CD1c-positive myeloid dendritic cell (primary cell): ENCODE measurements around the gene AOC3.
"Not testable (repeated sequence)": the region's sequence is repeated elsewhere in the genome, so short reads cannot be mapped to it uniquely, and the experiment has no call there.

Experiments used
- DNase-seq: peaks from one replicate; pipeline ENCODE4 v3.0.0-alpha.2; 2016; ENCODE audit errors: extremely low spot score

AOC3 gene

GRCh38 chr17:42844761-42845555 lies 6.0 kb upstream of the AOC3 start:
- no peak for DNase-seq

GRCh38 chr17:42845556-42845917 lies 5.5 kb upstream of the AOC3 start:
- no peak for DNase-seq

GRCh38 chr17:42845918-42846593 lies 4.9 kb upstream of the AOC3 start:
- no peak for DNase-seq

GRCh38 chr17:42846594-42847280 lies 4.3 kb upstream of the AOC3 start:
- no peak for DNase-seq

- DNase-seq = no peak
These were observed 2.9 kb upstream of the AOC3 start for GRCh38 chr17:42848093-42848492.

- DNase-seq = no peak
These were observed 2.0 kb upstream of the AOC3 start for GRCh38 chr17:42849031-42849430.

- no peak for DNase-seq
These were observed 1.4 kb upstream of the AOC3 start for GRCh38 chr17:42849451-42850181.

GRCh38 chr17:42851371-42852240 lies 607 bp downstream of the AOC3 start:
- not testable (repeated sequence) for DNase-seq

GRCh38 chr17:42852351-42852750 lies 1.4 kb downstream of the AOC3 start:
- no peak for DNase-seq

GRCh38 chr17:42853004-42853403 lies 2.0 kb downstream of the AOC3 start:
- DNase-seq = peak; percentile 27

- no peak for DNase-seq
These were observed 2.6 kb downstream of the AOC3 start for GRCh38 chr17:42853597-42853967.

- no peak for DNase-seq
These were observed 3.2 kb downstream of the AOC3 start for GRCh38 chr17:42853968-42854790.

GRCh38 chr17:42855048-42855596 lies 4.1 kb downstream of the AOC3 start:
- DNase-seq = peak; percentile 46

- DNase-seq = not testable (repeated sequence)
These were observed 5.1 kb downstream of the AOC3 start for GRCh38 chr17:42856093-42856492.

- DNase-seq = not testable (repeated sequence)
These were observed 5.5 kb downstream of the AOC3 start for GRCh38 chr17:42856516-42856915.

- no peak for DNase-seq
These were observed 6.4 kb downstream of the AOC3 start for GRCh38 chr17:42857389-42857788.

- no peak for DNase-seq
These were observed 14.7 kb downstream of the AOC3 start for GRCh38 chr17:42865638-42866094.

- DNase-seq = no peak
These were observed 15.2 kb downstream of the AOC3 start for GRCh38 chr17:42866216-42866615.

- no peak for DNase-seq
These were observed 15.9 kb downstream of the AOC3 start for GRCh38 chr17:42866631-42867575.
